Activated T-helper 1 cell treated with Interleukin-2 at 50 U/mL for 16 hours (primary cell): ENCODE data around the gene PHF13.
A peak's percentile ranks its signal among the peaks of the same experiment; 100 is the strongest.

Experiments
- DNase-seq: peaks from one replicate; pipeline ENCODE4 v3.0.0-alpha.2; 2020; ENCODE audit warnings: low read depth

Gene PHF13

GRCh38 chr1:6602669-6603237, 10.8 kb upstream of the PHF13 start, which contains the start of gene KLHL21:
Gene KLHL21 (minus strand): TSS chr1:6602869. CDS start chr1:6602817, 52 bp downstream.
- peak; percentile 81 for DNase-seq

- peak; percentile 46 for DNase-seq
These were observed 10.2 kb upstream of the PHF13 start for GRCh38 chr1:6603238-6603914.

- DNase-seq, result peak; percentile 10
These were observed 9.5 kb upstream of the PHF13 start for GRCh38 chr1:6603915-6604558.

GRCh38 chr1:6612641-6613360, 730 bp upstream of the PHF13 start:
- DNase-seq, result no peak

GRCh38 chr1:6614019-6614928, 743 bp downstream of the PHF13 start:
- DNase-seq, result peak; percentile 47

GRCh38 chr1:6614929-6615785, 1.6 kb downstream of the PHF13 start:
- no peak for DNase-seq

- no peak for DNase-seq
These were observed 5.5 kb downstream of the PHF13 start for GRCh38 chr1:6619045-6619444.

GRCh38 chr1:6621429-6622391, 8.2 kb downstream of the PHF13 start:
- no peak for DNase-seq

GRCh38 chr1:6622396-6623152, 9.0 kb downstream of the PHF13 start:
- no peak for DNase-seq

- no peak for DNase-seq
These were observed 9.9 kb downstream of the PHF13 start for GRCh38 chr1:6623269-6623965.

- peak; percentile 85 for DNase-seq
These were observed 11.4 kb downstream of the PHF13 start, which contains the start of gene THAP3 for GRCh38 chr1:6624710-6625583. Gene THAP3 (plus strand): TSS chr1:6624868. CDS start chr1:6625219, 351 bp downstream.

GRCh38 chr1:6625584-6626149, 12.1 kb downstream of the PHF13 start:
- DNase-seq, result no peak

GRCh38 chr1:6627031-6627430, 13.5 kb downstream of the PHF13 start:
- DNase-seq, result no peak

- no peak for DNase-seq
These were observed 14.5 kb downstream of the PHF13 start for GRCh38 chr1:6627841-6628545.

- DNase-seq, result no peak
These were observed 15.5 kb downstream of the PHF13 start for GRCh38 chr1:6628971-6629479.

- DNase-seq, result no peak
These were observed 16.5 kb downstream of the PHF13 start for GRCh38 chr1:6630027-6630426.
